Measurements from ENCODE around the gene PGF.

GRCh38 chr14:74975059-74975810, 19.8 kb upstream of the PGF start:
- TF ChIP-seq, protein P1, sequence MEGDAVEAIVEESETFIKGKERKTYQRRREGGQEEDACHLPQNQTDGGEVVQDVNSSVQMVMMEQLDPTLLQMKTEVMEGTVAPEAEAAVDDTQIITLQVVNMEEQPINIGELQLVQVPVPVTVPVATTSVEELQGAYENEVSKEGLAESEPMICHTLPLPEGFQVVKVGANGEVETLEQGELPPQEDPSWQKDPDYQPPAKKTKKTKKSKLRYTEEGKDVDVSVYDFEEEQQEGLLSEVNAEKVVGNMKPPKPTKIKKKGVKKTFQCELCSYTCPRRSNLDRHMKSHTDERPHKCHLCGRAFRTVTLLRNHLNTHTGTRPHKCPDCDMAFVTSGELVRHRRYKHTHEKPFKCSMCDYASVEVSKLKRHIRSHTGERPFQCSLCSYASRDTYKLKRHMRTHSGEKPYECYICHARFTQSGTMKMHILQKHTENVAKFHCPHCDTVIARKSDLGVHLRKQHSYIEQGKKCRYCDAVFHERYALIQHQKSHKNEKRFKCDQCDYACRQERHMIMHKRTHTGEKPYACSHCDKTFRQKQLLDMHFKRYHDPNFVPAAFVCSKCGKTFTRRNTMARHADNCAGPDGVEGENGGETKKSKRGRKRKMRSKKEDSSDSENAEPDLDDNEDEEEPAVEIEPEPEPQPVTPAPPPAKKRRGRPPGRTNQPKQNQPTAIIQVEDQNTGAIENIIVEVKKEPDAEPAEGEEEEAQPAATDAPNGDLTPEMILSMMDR (IDR thresholded peaks at IDR 0.05; ENCODE audit: low read depth, low read length, missing input control): no peak
- TF ChIP-seq HNF4G (IDR thresholded peaks at IDR 0.05): no peak
- TF ChIP-seq, protein P2, sequence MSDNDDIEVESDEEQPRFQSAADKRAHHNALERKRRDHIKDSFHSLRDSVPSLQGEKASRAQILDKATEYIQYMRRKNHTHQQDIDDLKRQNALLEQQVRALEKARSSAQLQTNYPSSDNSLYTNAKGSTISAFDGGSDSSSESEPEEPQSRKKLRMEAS (IDR thresholded peaks at IDR 0.05): no peak
- TF ChIP-seq YY1 (IDR thresholded peaks at IDR 0.05): no peak
- TF ChIP-seq ATF3 (IDR thresholded peaks at IDR 0.05): no peak
- no peak for TF ChIP-seq FOXA1 (IDR thresholded peaks at IDR 0.05)
- TF ChIP-seq REST (IDR thresholded peaks at IDR 0.05): no peak
- no peak for TF ChIP-seq EGR1 (IDR thresholded peaks at IDR 0.05; ENCODE audit: low read depth in 2 of 2)
- no peak for TF ChIP-seq RAD21 (IDR thresholded peaks at IDR 0.05)
- no peak for TF ChIP-seq HNF4A (conservative IDR thresholded peaks at IDR 0.05)
- TF ChIP-seq GABPA (IDR thresholded peaks at IDR 0.05 in 1 of 2, conservative IDR thresholded peaks at IDR 0.05 in 1 of 2): no peak
- TF ChIP-seq SP1 (IDR thresholded peaks at IDR 0.05): no peak
- TF ChIP-seq TAF1 (conservative IDR thresholded peaks at IDR 0.05): no peak

Measured in liver (tissue), 3 donors.